H1 (cell line): ENCODE results near the gene SIX3. TPM values are rescaled to one million over a fixed set of nuclear protein-coding genes. Genes with fewer than 3 reads are reported as not detected.

Experiments
- CTCF ChIA-PET: fragments of 300-600 bp; sonication (Branson Sonifier 250); formaldehyde crosslinking; loops from one replicate; lab custom pipeline; 2021; ENCODE audit not compliant: partially characterized antibody; lab: Charles Lee
- POLR2A ChIA-PET: fragments of 300-600 bp; sonication (Branson Sonifier 250); formaldehyde crosslinking; loops from one replicate; lab custom pipeline; 2021; ENCODE audit warnings: inconsistent platforms; ENCODE audit not compliant: partially characterized antibody; lab: Charles Lee
- DNase-seq, 2 experiments: peaks; one replicate each; pipeline versions ENCODE4 v3.0.0 to v3.0.0-alpha.2; 2010 to 2022; ENCODE audit warnings: low spot score in 2 of 2, low read depth in 1 of 2, mixed read lengths in 1 of 2
- FAIRE-seq: peaks from 2 replicates; lab custom pipeline; 2011; peaks lifted over from hg19 to GRCh38; lab: Jason Lieb, UNC
- H2AFZ ChIP-seq: 2 replicates; pipeline ENCODE4 v1.8.1; 2012; ENCODE audit warnings: low read length, inconsistent platforms
- H2AK5ac ChIP-seq: 2 replicates; pipeline ENCODE4 v1.6.1; 2013; ENCODE audit warnings: low read depth, low read length
- H2BK120ac ChIP-seq: replicated peaks from 2 replicates; pipeline ENCODE3; 2013; ENCODE audit warnings: low read depth, low read length, inconsistent platforms
- H2BK12ac ChIP-seq: 2 replicates; pipeline ENCODE4 v1.6.1; 2013; ENCODE audit warnings: low read depth, low read length
- H2BK15ac ChIP-seq: 2 replicates; pipeline ENCODE4 v1.6.1; 2013; ENCODE audit warnings: low read length
- H2BK20ac ChIP-seq: 2 replicates; pipeline ENCODE4 v1.6.1; 2013; ENCODE audit warnings: low read length
- H2BK5ac ChIP-seq: 2 replicates; pipeline ENCODE4 v1.6.1; 2013; ENCODE audit warnings: low read depth, low read length
- H3K14ac ChIP-seq: 2 replicates; pipeline ENCODE4 v1.6.1; 2013; ENCODE audit warnings: inconsistent platforms; ENCODE audit not compliant: insufficient read length
- H3K18ac ChIP-seq: 2 replicates; pipeline ENCODE4 v1.6.1; 2013; ENCODE audit warnings: low read length; ENCODE audit errors: extremely low read depth
- H3K23ac ChIP-seq: 2 replicates; pipeline ENCODE4 v1.6.1; 2013; ENCODE audit warnings: inconsistent platforms; ENCODE audit not compliant: insufficient read length
- H3K23me2 ChIP-seq: 2 replicates; pipeline ENCODE4 v1.6.1; 2013; ENCODE audit warnings: low read depth, low read length
- H3K27ac ChIP-seq: 2 replicates; pipeline ENCODE4 v1.6.1; 2011; ENCODE audit warnings: low read depth, low read length, inconsistent platforms
- H3K27me3 ChIP-seq, 4 experiments: replicated peaks in 1 of 4; 1 replicate in 1 of 4; 2 replicates in 3 of 4; pipeline versions ENCODE4 v1.6.1 to v1.8.1; 2011 to 2013; ENCODE audit warnings: low read length in 3 of 4, mild to moderate bottlenecking in 3 of 4, inconsistent platforms in 2 of 4, mixed read lengths in 2 of 4, moderate library complexity in 1 of 4; ENCODE audit not compliant: control insufficient read depth in 3 of 4, insufficient read depth in 3 of 4; ENCODE audit errors: extremely low read depth in 1 of 4
- H3K36me3 ChIP-seq, 4 experiments: 2 replicates each; pipeline versions ENCODE4 v1.6.1 to v1.8.1; 2011 to 2013; ENCODE audit warnings: mild to moderate bottlenecking in 4 of 4, low read length in 3 of 4, moderate library complexity in 2 of 4, control low read depth in 1 of 4, inconsistent platforms in 1 of 4; ENCODE audit not compliant: insufficient read depth in 4 of 4, control insufficient read depth in 2 of 4
- H3K4ac ChIP-seq: replicated peaks from 2 replicates; pipeline ENCODE3; 2013; ENCODE audit warnings: low read length, low read depth, mixed read lengths, inconsistent platforms; ENCODE audit not compliant: insufficient read length
- H3K4me1 ChIP-seq, 4 experiments: replicated peaks in 1 of 4; 1 replicate in 1 of 4; 2 replicates in 3 of 4; pipeline versions ENCODE4 v1.6.1 to v1.8.1; 2011 to 2013; ENCODE audit warnings: low read length in 3 of 4, inconsistent platforms in 2 of 4, mixed read lengths in 1 of 4; ENCODE audit not compliant: insufficient read depth in 4 of 4, control insufficient read depth in 3 of 4
- H3K4me2 ChIP-seq, 2 experiments: 2 replicates each; pipeline versions ENCODE4 v1.6.1 to v1.8.1; 2011 to 2013; ENCODE audit warnings: low read depth in 2 of 2, low read length in 2 of 2, control low read depth in 1 of 2, inconsistent platforms in 1 of 2, mild to moderate bottlenecking in 1 of 2; ENCODE audit not compliant: insufficient read depth in 1 of 2
- H3K4me3 ChIP-seq, 4 experiments: fragments of 200-600, 300-600 bp in 1 of 4; sonication (generic), shearing (Covaris generic), sonication (Bioruptor Twin) in 1 of 4; 2 replicates each; pipeline versions ENCODE4 v1.5.1 to v1.8.1; 2011 to 2016; ENCODE audit warnings: low read length in 4 of 4, low read depth in 3 of 4, control low read depth in 2 of 4, inconsistent platforms in 2 of 4, mild to moderate bottlenecking in 2 of 4, mixed read lengths in 1 of 4, moderate library complexity in 1 of 4; ENCODE audit not compliant: insufficient read depth in 2 of 4; ENCODE audit errors: extremely low read depth in 1 of 4
- H3K56ac ChIP-seq: replicated peaks from 2 replicates; pipeline ENCODE3; 2013; ENCODE audit warnings: low read depth, mild to moderate bottlenecking, mixed read lengths, low read length, inconsistent platforms; ENCODE audit not compliant: insufficient read length
- H3K79me1 ChIP-seq: 2 replicates; pipeline ENCODE4 v1.6.1; 2013; ENCODE audit warnings: low read depth, low read length, control low read depth
- H3K79me2 ChIP-seq, 2 experiments: 2 replicates each; pipeline versions ENCODE4 v1.6.1 to v1.8.1; 2012 to 2013; ENCODE audit warnings: low read length in 2 of 2, mild to moderate bottlenecking in 2 of 2, inconsistent platforms in 1 of 2; ENCODE audit not compliant: insufficient read depth in 2 of 2, control insufficient read depth in 1 of 2
- H3K9ac ChIP-seq, 4 experiments: replicated peaks in 1 of 4; 1 replicate in 1 of 4; 2 replicates in 3 of 4; pipeline versions ENCODE4 v1.6.1 to v1.8.1; 2011 to 2013; ENCODE audit warnings: low read depth in 3 of 4, low read length in 3 of 4, control low read depth in 2 of 4, mild to moderate bottlenecking in 2 of 4, moderate library complexity in 2 of 4, inconsistent platforms in 1 of 4; ENCODE audit errors: extremely low read depth in 1 of 4
- H3K9me3 ChIP-seq, 2 experiments: 2 replicates each; pipeline versions ENCODE4 v1.6.1 to v1.8.1; 2012 to 2013; ENCODE audit warnings: mild to moderate bottlenecking in 2 of 2, moderate library complexity in 2 of 2, control low read depth in 1 of 2, inconsistent platforms in 1 of 2, low read depth in 1 of 2, low read length in 1 of 2, mixed read lengths in 1 of 2; ENCODE audit not compliant: insufficient read depth in 2 of 2
- H4K20me1 ChIP-seq, 2 experiments: replicated peaks in 1 of 2; 2 replicates each; pipeline versions ENCODE3 to v1.8.1; 2011 to 2013; ENCODE audit warnings: inconsistent platforms in 2 of 2, low read length in 2 of 2, mild to moderate bottlenecking in 1 of 2; ENCODE audit not compliant: insufficient read depth in 2 of 2, control insufficient read depth in 1 of 2
- H4K5ac ChIP-seq: 2 replicates; pipeline ENCODE4 v1.6.1; 2013; ENCODE audit warnings: low read length, low read depth, mixed read lengths, inconsistent platforms; ENCODE audit not compliant: insufficient read length
- H4K8ac ChIP-seq: 2 replicates; pipeline ENCODE4 v1.8.0; 2013; ENCODE audit warnings: mild to moderate bottlenecking, moderate library complexity, low read length, inconsistent platforms; ENCODE audit not compliant: insufficient read depth; ENCODE audit errors: extremely low read depth
- H4K91ac ChIP-seq: replicated peaks from 2 replicates; pipeline ENCODE3; 2013; ENCODE audit warnings: low read length, mixed read lengths, inconsistent platforms; ENCODE audit not compliant: insufficient read length
- CHD1 ChIP-seq: IDR thresholded peaks from 2 replicates; pipeline ENCODE4 v1.6.1; 2012; ENCODE audit warnings: low read depth, low read length, improper control_type of control experiment
- GABPA ChIP-seq: IDR thresholded peaks from 2 replicates; pipeline ENCODE4 v1.6.1; 2011; ENCODE audit warnings: mild to moderate bottlenecking, low read length, moderate library complexity, borderline replicate concordance; ENCODE audit not compliant: insufficient read depth
- WGBS, 2 experiments: shearing (Covaris generic) in 1 of 2; methylation state at CpG; one replicate each; pipeline versions ENCODE4 v1.1.6 to v1.1.7; 2013 to 2015; ENCODE audit warnings: low lambda C conversion rate in 2 of 2, mixed read lengths in 2 of 2, inconsistent platforms in 1 of 2, low coverage in 1 of 2, missing lambda C conversion rate in 1 of 2; ENCODE audit not compliant: insufficient replicate concordance in 2 of 2, insufficient coverage in 1 of 2, insufficient read length in 1 of 2; ENCODE audit errors: extremely low coverage in 1 of 2, missing lambda C conversion rate in 1 of 2; 5-methylcytosine and 5-hydroxymethylcytosine counted together
- polyA plus RNA-seq, 7 experiments: library from polyadenylated mRNA; depleted of rRNA in 3 of 7; stranded (reverse) in 5 of 7; unstranded in 2 of 7; fragments of >200 nt in 5 of 7; fragments of 200-250 nt in 2 of 7; gene quantifications; 1 replicate in 5 of 7; 2 replicates in 1 of 7; 4 replicates in 1 of 7; pipeline versions ENCODE4 v1.2.1 to v1.2.3, GENCODE V29; 2011 to 2013; ENCODE audit warnings: missing spikeins in 2 of 7, mixed read lengths in 2 of 7
- total RNA-seq: library from RNA; stranded (reverse); fragmentation: NEBNext Ultra II Directional; extraction: Animal tissue kit (Norgen Biotek cat#: 25700); gene quantifications from 2 replicates; pipeline ENCODE4 v1.2.1, GENCODE V29; 2021

Gene SIX3
- total and polyA plus RNA-seq, 2 of the 8 experiments (the other 6 are each of a cell fraction or from before 2014, with no cell fraction given), result 0.02 to 0.19 TPM

DNA sequence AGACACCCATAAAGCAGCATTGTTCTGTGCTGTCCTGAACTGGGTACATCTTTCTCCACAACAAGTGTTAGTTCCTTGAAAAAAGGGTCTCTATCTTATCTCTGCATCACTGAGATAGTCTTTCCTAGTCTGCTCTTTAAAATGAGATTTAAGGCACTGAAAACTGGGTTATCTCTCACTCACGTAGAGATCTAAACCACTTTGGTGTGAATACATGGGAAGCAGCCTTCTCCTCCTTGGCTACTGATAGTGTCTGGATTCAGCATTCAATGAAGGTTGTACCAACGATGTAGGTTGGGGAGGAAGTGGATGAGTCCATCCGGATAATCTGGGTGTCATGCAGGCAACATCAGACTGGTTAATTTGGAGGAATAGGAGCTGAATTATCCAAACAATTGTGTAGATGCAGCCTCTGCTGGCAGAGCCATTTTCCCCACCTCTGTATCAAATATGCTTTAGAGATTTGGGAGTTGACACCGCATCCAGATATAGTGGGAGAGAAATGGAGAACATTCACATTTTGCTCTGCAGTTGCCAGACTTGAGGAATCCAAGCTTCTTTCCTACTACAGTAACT, 15.9 kb upstream of the SIX3 start:
- CTCF ChIA-PET, result interaction anchor here (1.0 to 5.0 kb wide), 11 partner anchors 9 to 156 kb away, joined by 3 to 28 read pairs (median 5); no protein-coding TSS in a partner anchor
- 60% methylated on average over 4 of the region's 4 CpGs; no CpG with 5 or more reads in 1 of the 2 experiments for WGBS, 2 experiments
- POLR2A ChIA-PET, result interaction anchor here (2.9 kb wide), 1 partner anchor 13 kb away, joined by 27 read pairs; no protein-coding TSS in a partner anchor

More for the DNA sequence above, 15.9 kb upstream of the SIX3 start:
- no peak overlapping the region for H2AK5ac ChIP-seq
- H3K14ac ChIP-seq, result no peak overlapping the region
- FAIRE-seq (peak; percentile 78), DNase-seq (no peak)
- peak overlapping the region in 1 of 2 experiments; percentile 5; a peak in 1 of 4 replicates for H3K4me2 ChIP-seq
- 0 out of 2 replicates have a peak, but pooled peaks have one; percentile 33 for TF ChIP-seq CHD1
- no peak for TF ChIP-seq GABPA
- H3K4me3 ChIP-seq, result no peak overlapping the region; a peak in 1 of 8 replicates
- no peak overlapping the region for H3K9ac ChIP-seq
- H3K27ac ChIP-seq, result no peak overlapping the region
- H3K79me2 ChIP-seq, result no peaks in the 10 kb centered on the region
- H2BK15ac ChIP-seq, result no peak overlapping the region
- peaks cover 3% of the 10 kb centered on the region; the same call in 1 of the 2 replicates for H3K23me2 ChIP-seq
- peaks cover 0 to 3% of the 10 kb centered on the region in 2 experiments for H4K20me1 ChIP-seq
- no peaks in the 10 kb centered on the region; the same call in 1 of the 2 replicates for H3K79me1 ChIP-seq
- H2BK5ac ChIP-seq, result no peak overlapping the region
- H3K4ac ChIP-seq, result peak overlapping the region; percentile 45
- H3K18ac ChIP-seq, result no peak overlapping the region
- H2BK20ac ChIP-seq, result no peak overlapping the region
- H4K8ac ChIP-seq, result no peak overlapping the region
- H2AFZ ChIP-seq, result no peak overlapping the region
- peaks cover 5 to 21% (median 8%) of the 10 kb centered on the region in 4 experiments; a peak in 6 of 7 replicates for H3K4me1 ChIP-seq
- no peak overlapping the region for H3K23ac ChIP-seq
- no peak overlapping the region for H4K5ac ChIP-seq
- no peak overlapping the region for H2BK120ac ChIP-seq
- no peaks in the 10 kb centered on the region; a peak in 1 of 4 replicates for H3K9me3 ChIP-seq
- peaks cover 34 to 70% (median 62%) of the 10 kb centered on the region in 4 experiments for H3K27me3 ChIP-seq
- H3K56ac ChIP-seq, result no peak overlapping the region
- no peak overlapping the region for H4K91ac ChIP-seq
- H2BK12ac ChIP-seq, result no peak overlapping the region
- H3K36me3 ChIP-seq, result no peaks in the 10 kb centered on the region; a peak in 1 of 8 replicates
